SK-N-MC (cell line): Measurements from ENCODE around the gene NEK11.

Source experiments
- DNase-seq: peaks from one replicate; pipeline ENCODE4 v3.0.0-alpha.2; 2011; ENCODE audit warnings: low read depth, low spot score
- H3K27ac ChIP-seq: fragments of 200-600 bp; sonication (generic); 2 replicates; pipeline ENCODE4 v1.5.1; 2016; ENCODE audit warnings: mixed run types
- H3K36me3 ChIP-seq: fragments of 200-600 bp; sonication (generic); 2 replicates; pipeline ENCODE4 v1.6.1; 2017; ENCODE audit warnings: antibody characterized with exemption, low read length, mixed read lengths; ENCODE audit not compliant: insufficient read depth
- H3K4me3 ChIP-seq: fragments of 200-600 bp; sonication (generic); 2 replicates; pipeline ENCODE4 v1.5.1; 2016
- H3K9ac ChIP-seq: fragments of 200-600 bp; sonication (generic); 2 replicates; pipeline ENCODE4 v1.8.0; 2017; ENCODE audit warnings: mixed run types, mixed read lengths; ENCODE audit not compliant: insufficient read length
- H3K9me3 ChIP-seq: fragments of 200-600 bp; sonication (generic); 2 replicates; pipeline ENCODE4 v1.6.1; 2017; ENCODE audit warnings: low read depth, mild to moderate bottlenecking, antibody characterized with exemption, low read length, moderate library complexity, mixed read lengths
- EZH2 ChIP-seq: fragments of 200-600 bp; sonication (generic); IDR thresholded peaks from one replicate; pipeline ENCODE4 v1.6.1; 2017; ENCODE audit warnings: antibody characterized with exemption
- FOXP2 ChIP-seq: optimal IDR thresholded peaks from 2 replicates; pipeline ENCODE3; 2011; ENCODE audit warnings: mild to moderate bottlenecking, moderate library complexity; ENCODE audit not compliant: insufficient read depth; ENCODE audit errors: extremely low read length, control extremely low read depth
- POLR2AphosphoS5 ChIP-seq: IDR thresholded peaks from 2 replicates; pipeline ENCODE4 v1.6.1; 2012; ENCODE audit warnings: mild to moderate bottlenecking, low read depth, low read length, borderline replicate concordance

The NEK11 gene

GRCh38 chr3:131026321-131027151, at the start of gene NEK11, which contains the start of gene ASTE1:
NEK11 (plus strand) TSS chr3:131026877; CDS start chr3:131029709, 2,832 bp downstream.
ASTE1 (minus strand) TSS chr3:131026825; CDS start chr3:131025306, 1,519 bp downstream.
- peak within 1 kb of the TSS; percentile 86 for H3K4me3 ChIP-seq
- H3K9ac ChIP-seq: peak within 1 kb of the TSS; percentile 75
- H3K27ac ChIP-seq: 0 out of 2 replicates have a peak within 1 kb of the TSS, but pooled peaks have one; percentile 25
- H3K9me3 ChIP-seq: no peaks in the 10 kb centered on the region
- H3K36me3 ChIP-seq: peaks cover 25% of the 10 kb centered on the region
- DNase-seq: no peak
- TF ChIP-seq POLR2AphosphoS5 (peak; percentile 85), EZH2 (no peak), FOXP2 (peak; percentile 15)

DNA sequence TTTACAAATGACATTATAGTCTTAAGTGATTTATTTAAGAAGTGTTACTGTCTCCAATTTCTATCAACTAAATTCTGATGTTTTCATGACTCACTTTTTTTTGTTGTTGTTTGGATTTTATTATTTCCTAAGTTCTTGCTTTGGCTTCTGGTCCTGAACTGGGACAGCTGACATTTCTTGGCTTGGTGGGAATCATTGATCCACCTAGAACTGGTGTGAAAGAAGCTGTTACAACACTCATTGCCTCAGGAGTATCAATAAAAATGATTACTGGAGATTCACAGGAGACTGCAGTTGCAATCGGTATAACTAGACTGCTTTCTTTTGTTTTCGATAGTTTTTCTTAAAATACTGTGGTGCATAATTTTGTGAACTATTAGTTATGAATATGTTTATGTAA, 47.6 kb upstream of the NEK11 start:
- Histone ChIP-seq H3K9ac (no peak overlapping the region), H3K36me3 (peaks cover 36% of the 10 kb centered on the region), H3K4me3 (no peak overlapping the region), H3K27ac (peak overlapping the region; percentile 63), H3K9me3 (no peaks in the 10 kb centered on the region)
- TF ChIP-seq EZH2: no peak
- no peak for TF ChIP-seq FOXP2
- TF ChIP-seq POLR2AphosphoS5: no peak
- no peak for DNase-seq

DNA sequence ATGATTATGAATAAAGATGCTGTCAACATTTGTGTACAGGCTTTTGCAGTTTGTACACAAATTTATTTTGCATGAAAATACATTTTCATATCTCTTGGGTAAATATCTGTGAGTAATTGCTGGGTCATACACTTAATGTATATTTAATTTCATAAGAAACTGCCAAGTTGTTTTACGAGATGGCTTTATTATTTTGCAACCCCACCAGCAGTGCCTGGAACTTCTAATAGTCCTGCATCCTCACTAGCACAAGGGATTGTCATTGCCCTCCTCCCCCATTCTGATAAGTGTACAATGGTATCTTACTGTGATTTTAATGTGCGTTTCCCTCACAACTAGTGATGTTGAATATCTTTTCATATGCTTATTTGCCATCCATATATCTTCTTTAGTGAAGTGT, 45.2 kb upstream of the NEK11 start:
- TF ChIP-seq EZH2 (no peak), FOXP2 (no peak), POLR2AphosphoS5 (no peak)
- Histone ChIP-seq H3K9ac (no peak overlapping the region), H3K4me3 (no peak overlapping the region), H3K27ac (no peak overlapping the region), H3K36me3 (peaks cover 41% of the 10 kb centered on the region), H3K9me3 (no peaks in the 10 kb centered on the region)
- DNase-seq: no peak

DNA sequence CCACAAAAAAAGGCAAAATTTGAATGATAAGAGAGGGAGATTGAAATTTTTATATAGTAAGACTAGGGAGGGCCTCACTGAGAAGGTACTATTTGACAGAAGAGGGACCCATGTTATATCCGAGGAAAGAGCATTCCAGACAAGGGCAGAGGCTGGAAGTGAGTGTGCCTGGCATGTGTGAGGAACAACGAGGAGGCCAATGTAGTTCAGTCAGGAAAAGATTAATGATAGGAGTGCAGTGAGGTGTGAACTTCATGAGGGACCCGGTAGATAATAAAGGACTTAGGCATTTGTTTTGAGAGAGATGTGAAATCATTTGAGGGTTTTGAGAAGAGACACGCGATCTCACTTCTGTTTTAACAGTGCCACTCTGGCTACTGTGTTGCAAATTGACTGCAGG, 36.4 kb upstream of the NEK11 start:
- DNase-seq: no peak
- H3K4me3 ChIP-seq: no peak overlapping the region
- TF ChIP-seq EZH2: no peak
- no peak for TF ChIP-seq FOXP2
- TF ChIP-seq POLR2AphosphoS5: no peak
- H3K27ac ChIP-seq: no peak overlapping the region
- no peaks in the 10 kb centered on the region for H3K9me3 ChIP-seq
- no peak overlapping the region for H3K9ac ChIP-seq
- H3K36me3 ChIP-seq: peaks cover 32% of the 10 kb centered on the region

GRCh38 chr3:130991126-130991525, 35.6 kb upstream of the NEK11 start:
- no peak overlapping the region for H3K4me3 ChIP-seq
- no peak for TF ChIP-seq POLR2AphosphoS5
- TF ChIP-seq EZH2: no peak
- TF ChIP-seq FOXP2: no peak
- no peak overlapping the region for H3K27ac ChIP-seq
- H3K9ac ChIP-seq: no peak overlapping the region
- peaks cover 37% of the 10 kb centered on the region for H3K36me3 ChIP-seq
- DNase-seq: no peak
- H3K9me3 ChIP-seq: no peaks in the 10 kb centered on the region

DNA sequence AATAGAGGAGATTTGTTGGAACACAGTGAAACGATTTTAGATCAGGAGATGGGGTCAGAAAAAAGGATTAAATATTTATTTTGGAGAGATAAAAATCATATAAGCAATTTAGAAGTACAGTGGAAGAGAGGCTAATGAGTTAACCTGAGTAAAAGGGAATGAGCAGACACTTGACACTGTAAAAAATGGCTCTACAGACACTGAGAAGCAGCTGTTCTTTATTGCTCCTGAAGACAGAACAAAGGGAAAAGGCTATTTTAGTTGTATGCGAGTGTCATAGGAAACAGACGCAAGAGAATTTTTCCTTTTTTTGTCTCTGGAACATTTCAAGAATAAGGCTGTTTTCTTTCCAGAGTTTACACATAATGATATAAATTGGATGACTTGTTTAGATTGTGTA, 34.3 kb upstream of the NEK11 start:
- peaks cover 44% of the 10 kb centered on the region for H3K36me3 ChIP-seq
- no peak for DNase-seq
- no peak for TF ChIP-seq FOXP2
- H3K27ac ChIP-seq: no peak overlapping the region
- H3K9me3 ChIP-seq: no peaks in the 10 kb centered on the region
- H3K9ac ChIP-seq: no peak overlapping the region
- H3K4me3 ChIP-seq: no peak overlapping the region

GRCh38 chr3:130997289-130997688, 29.4 kb upstream of the NEK11 start:
- no peak overlapping the region for H3K4me3 ChIP-seq

DNA sequence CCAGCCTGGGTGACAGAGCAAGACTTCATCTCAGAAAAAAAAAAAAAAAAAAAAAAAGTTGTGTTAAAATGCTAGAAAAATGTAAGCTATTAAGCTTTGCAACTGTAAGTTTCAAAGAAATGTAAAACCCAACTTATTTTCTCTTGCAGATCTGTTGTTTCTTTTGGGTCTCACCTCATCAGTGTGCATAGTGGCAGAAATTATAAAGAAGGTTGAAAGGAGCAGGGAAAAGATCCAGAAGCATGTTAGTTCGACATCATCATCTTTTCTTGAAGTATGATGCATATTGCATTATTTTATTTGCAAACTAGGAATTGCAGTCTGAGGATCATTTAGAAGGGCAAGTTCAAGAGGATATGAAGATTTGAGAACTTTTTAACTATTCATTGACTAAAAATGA, 25.6 kb upstream of the NEK11 start:
- no peak overlapping the region for H3K27ac ChIP-seq
- no peaks in the 10 kb centered on the region for H3K9me3 ChIP-seq
- H3K9ac ChIP-seq: no peak overlapping the region
- TF ChIP-seq FOXP2 (no peak), POLR2AphosphoS5 (no peak), EZH2 (no peak)
- DNase-seq: no peak
- peaks cover 63% of the 10 kb centered on the region for H3K36me3 ChIP-seq
- no peak overlapping the region for H3K4me3 ChIP-seq

More at GRCh38 chr3:130997289-130997688, 29.4 kb upstream of the NEK11 start:
- H3K9me3 ChIP-seq: no peaks in the 10 kb centered on the region
- peak overlapping the region; percentile 69 for H3K27ac ChIP-seq
- DNase-seq: no peak
- TF ChIP-seq FOXP2 (no peak), POLR2AphosphoS5 (no peak), EZH2 (no peak)
- H3K9ac ChIP-seq: peak overlapping the region; percentile 8
- peaks cover 69% of the 10 kb centered on the region for H3K36me3 ChIP-seq
